ENCODE data around the gene TNS3.

The TNS3 gene

DNA sequence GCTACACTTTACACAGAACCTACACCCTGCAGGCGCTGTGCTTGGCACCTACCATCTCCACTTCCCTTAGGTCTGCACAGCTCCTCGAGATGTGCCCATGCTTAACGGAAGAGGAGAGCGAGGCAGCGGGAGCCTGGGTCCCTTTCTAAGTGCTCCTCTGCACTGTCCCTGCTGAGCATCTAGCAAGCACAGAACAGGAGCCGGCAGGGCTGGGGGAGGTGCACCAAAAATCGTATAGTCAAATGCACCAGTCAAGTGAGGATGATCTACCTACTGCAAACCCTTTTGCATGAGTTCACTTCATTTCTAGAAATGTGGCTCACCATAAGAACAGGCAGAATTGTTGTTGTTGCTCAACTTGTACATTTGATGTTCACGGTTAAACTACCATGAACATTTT is 267.7 kb downstream of the TNS3 start:
- TF ChIP-seq, protein P1, sequence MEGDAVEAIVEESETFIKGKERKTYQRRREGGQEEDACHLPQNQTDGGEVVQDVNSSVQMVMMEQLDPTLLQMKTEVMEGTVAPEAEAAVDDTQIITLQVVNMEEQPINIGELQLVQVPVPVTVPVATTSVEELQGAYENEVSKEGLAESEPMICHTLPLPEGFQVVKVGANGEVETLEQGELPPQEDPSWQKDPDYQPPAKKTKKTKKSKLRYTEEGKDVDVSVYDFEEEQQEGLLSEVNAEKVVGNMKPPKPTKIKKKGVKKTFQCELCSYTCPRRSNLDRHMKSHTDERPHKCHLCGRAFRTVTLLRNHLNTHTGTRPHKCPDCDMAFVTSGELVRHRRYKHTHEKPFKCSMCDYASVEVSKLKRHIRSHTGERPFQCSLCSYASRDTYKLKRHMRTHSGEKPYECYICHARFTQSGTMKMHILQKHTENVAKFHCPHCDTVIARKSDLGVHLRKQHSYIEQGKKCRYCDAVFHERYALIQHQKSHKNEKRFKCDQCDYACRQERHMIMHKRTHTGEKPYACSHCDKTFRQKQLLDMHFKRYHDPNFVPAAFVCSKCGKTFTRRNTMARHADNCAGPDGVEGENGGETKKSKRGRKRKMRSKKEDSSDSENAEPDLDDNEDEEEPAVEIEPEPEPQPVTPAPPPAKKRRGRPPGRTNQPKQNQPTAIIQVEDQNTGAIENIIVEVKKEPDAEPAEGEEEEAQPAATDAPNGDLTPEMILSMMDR (IDR thresholded peaks at IDR 0.05; ENCODE audit: low read depth, low read length, missing control alignments) = no peak
- no peak for DNase-seq (ENCODE audit: low read depth)
- no peak overlapping the region for H3K4me3 ChIP-seq (ENCODE audit: low read depth, low read length)

DNA sequence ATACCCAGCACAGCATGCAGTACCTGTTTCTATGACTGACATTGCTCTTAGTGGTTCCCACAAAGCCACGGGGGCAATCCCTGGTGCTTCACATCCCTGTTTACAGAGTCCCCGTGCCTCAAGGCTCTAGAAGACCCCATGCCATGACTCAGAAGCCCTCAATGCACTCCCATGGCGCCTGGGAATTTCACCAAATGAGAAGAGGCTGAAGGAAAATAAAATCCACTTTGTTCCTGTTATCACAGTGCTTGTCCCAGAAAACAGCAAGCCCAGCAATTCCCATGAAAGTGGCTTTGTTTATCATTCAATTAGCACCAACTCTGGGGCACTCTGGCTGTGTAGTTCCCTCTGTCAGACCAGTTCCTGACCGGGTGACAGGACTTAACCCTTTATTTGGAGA is 268.3 kb downstream of the TNS3 start:
- no peak overlapping the region for H3K4me3 ChIP-seq (ENCODE audit: low read depth, low read length)
- no peak for DNase-seq (ENCODE audit: low read depth)
- TF ChIP-seq, protein P1 (IDR thresholded peaks at IDR 0.05; ENCODE audit: low read depth, low read length, missing control alignments) = no peak

DNA sequence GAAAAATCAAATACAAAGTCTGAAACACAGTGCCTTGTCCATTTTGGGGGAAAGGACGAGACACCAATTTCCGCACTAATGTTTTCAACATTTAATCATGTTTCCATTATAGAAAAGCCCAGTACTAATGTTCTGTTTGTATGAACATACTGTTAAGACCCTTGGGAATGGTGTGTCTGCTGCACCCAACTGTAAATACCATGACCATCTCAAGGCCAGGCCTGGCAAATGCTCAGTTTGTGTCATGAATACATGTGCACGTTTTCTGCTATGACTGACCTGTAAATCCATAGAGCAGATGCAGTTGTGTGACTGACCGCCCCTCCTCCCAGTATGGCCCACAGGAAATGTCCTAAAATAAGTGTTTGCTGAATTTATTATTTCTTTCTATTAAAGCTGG is 270.0 kb downstream of the TNS3 start:
- H3K4me3 ChIP-seq (ENCODE audit: low read depth, low read length) = no peak overlapping the region
- TF ChIP-seq, protein P1 (IDR thresholded peaks at IDR 0.05; ENCODE audit: low read depth, low read length, missing control alignments) = no peak
- DNase-seq (ENCODE audit: low read depth) = no peak

DNA sequence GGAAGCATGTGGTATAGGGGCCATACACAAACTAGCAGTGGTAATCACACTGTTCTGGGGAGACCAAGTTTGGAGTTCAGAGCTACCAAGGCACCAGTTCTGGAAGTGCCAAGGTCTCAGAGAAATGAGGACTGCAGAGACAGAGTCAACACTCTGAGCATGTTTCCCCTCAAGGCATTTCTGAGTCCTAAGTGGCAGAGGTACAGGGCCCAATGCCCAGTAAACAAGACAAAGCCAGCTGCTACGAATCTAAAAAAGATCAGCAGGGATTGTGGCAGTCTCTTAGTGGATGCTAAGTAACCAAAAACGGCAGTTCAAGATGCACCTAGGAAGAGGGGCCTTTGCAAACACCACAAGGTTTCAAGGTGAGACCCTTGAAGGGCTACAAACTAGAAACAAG is 271.9 kb downstream of the TNS3 start:
- TF ChIP-seq, protein P1 (IDR thresholded peaks at IDR 0.05; ENCODE audit: low read depth, low read length, missing control alignments) = no peak
- DNase-seq (ENCODE audit: low read depth) = no peak
- H3K4me3 ChIP-seq (ENCODE audit: low read depth, low read length) = no peak overlapping the region

DNA sequence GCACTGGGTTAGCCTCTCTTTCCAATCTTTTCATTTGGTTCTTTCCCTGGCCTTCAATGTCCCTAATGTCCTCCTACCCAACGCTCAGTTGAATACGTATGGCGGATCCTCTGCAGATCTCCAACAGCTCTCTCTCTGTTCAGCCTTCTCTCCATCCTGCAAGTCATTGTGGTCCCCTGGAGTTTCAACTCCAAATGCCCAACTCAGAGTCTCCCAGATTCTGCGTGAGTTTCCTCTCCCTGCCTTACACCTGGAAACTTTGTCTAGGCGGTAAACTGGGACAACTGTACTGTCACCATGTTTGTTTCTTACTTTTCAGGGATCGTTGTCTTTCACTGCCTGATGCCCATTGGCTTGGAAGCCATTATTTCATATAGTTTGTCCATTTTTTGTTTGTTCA is 273.1 kb downstream of the TNS3 start:
- TF ChIP-seq, protein P1 (IDR thresholded peaks at IDR 0.05; ENCODE audit: low read depth, low read length, missing control alignments) = no peak
- no peak for DNase-seq (ENCODE audit: low read depth)
- H3K4me3 ChIP-seq (ENCODE audit: low read depth, low read length) = no peak overlapping the region

DNA sequence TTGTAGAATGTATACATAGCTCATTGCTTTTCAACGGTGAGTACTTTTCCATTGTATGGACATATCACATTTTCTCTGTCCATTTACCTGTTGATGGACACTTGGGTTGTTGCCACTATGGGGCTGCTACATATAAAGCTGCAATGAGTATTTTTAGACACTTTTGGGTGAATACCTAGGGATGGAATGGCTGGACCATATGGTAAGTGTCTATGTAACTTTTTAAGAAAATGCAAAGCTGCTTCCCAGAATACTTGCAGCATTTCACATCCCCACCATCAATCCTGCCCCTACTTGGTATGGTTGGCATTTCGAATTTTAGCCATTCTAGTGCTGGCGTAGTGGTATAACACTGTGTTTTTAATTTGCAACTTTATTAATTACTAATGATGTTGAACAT is 274.6 kb downstream of the TNS3 start:
- no peak overlapping the region for H3K4me3 ChIP-seq (ENCODE audit: low read depth, low read length)
- TF ChIP-seq, protein P1 (IDR thresholded peaks at IDR 0.05; ENCODE audit: low read depth, low read length, missing control alignments) = no peak
- no peak for DNase-seq (ENCODE audit: low read depth)
